Neural progenitor cell (in vitro differentiated cells): ENCODE results near the gene DMXL2.
"Not testable (repeated sequence)": the region's sequence is repeated elsewhere in the genome, so short reads cannot be mapped to it uniquely, and the experiment has no call there.

Experiments
- EZH2 ChIP-seq: fragments of 200-600 bp; sonication (generic); IDR thresholded peaks from 2 replicates; pipeline ENCODE4 v1.6.1; 2017; ENCODE audit warnings: antibody characterized with exemption, mild to moderate bottlenecking, moderate library complexity
- EZH2phosphoT487 ChIP-seq: fragments of 200-600 bp; sonication (generic); IDR thresholded peaks from 2 replicates; pipeline ENCODE4 v1.6.1; 2017; ENCODE audit warnings: antibody characterized with exemption
- TF ChIP-seq, protein P1 (sequence below): fragments of 200-600 bp; sonication (generic); IDR thresholded peaks from 2 replicates; pipeline ENCODE4 v1.5.1; 2017; ENCODE audit warnings: antibody characterized with exemption, mild to moderate bottlenecking

DNA sequence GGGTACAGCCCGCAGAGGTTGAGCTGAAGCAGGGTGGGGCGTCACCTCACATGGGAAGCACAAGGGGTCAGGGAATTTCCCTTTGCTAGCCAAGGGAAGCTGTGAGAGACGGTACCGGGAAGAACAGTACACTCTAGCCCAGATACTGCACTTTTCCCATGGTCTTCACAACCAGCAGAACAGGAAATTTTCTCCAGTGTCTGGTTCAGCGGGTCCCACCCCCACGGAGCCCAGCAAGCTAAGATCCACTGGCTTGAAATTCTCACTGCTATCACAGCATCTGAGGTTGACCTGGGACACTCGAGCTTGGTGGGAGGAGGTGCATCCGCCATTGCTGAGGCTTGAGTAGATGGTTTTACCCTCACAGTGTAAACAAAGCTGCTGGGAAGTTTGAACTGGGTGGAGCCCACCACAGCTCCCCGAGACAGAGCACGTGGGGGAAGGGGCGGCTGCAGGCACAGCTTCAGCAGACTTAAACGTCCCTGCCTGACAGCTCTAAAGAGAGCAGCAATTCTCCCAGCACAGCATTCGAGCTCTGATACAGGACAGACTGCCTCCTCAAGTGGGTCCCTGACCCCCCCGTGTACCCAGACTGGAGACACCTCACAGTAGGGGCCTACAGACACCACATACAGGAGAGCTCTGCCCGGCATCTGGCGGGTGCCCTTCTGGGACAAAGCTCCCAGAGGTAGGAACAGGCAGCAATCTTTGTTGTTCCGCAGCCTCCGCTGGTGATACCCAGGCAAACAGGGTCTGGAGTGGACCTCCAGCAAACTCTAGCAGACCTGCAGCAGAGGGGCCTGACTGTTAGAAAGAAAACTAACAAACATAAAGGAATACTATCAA lies 53.4 kb downstream of the DMXL2 start:
- not testable (repeated sequence) for TF ChIP-seq EZH2phosphoT487, EZH2
- TF ChIP-seq, protein P1, sequence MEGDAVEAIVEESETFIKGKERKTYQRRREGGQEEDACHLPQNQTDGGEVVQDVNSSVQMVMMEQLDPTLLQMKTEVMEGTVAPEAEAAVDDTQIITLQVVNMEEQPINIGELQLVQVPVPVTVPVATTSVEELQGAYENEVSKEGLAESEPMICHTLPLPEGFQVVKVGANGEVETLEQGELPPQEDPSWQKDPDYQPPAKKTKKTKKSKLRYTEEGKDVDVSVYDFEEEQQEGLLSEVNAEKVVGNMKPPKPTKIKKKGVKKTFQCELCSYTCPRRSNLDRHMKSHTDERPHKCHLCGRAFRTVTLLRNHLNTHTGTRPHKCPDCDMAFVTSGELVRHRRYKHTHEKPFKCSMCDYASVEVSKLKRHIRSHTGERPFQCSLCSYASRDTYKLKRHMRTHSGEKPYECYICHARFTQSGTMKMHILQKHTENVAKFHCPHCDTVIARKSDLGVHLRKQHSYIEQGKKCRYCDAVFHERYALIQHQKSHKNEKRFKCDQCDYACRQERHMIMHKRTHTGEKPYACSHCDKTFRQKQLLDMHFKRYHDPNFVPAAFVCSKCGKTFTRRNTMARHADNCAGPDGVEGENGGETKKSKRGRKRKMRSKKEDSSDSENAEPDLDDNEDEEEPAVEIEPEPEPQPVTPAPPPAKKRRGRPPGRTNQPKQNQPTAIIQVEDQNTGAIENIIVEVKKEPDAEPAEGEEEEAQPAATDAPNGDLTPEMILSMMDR = not testable (repeated sequence)
